ENCODE results near the gene POTEB. TPM values are rescaled to one million over a fixed set of nuclear protein-coding genes. Genes with fewer than 3 reads are reported as not detected.
"Not testable (repeated sequence)": the region's sequence is repeated elsewhere in the genome, so short reads cannot be mapped to it uniquely, and the experiment has no call there.

The POTEB gene
- polyA plus RNA-seq (2013, experiment 1 of 2; ENCODE audit: insufficient read length) = not detected
- not detected for polyA plus RNA-seq (2013, experiment 2 of 2; ENCODE audit: insufficient read length)

- not testable (repeated sequence) for DNase-seq
Measured at GRCh38 chr15:21877635-21878034, at the start of gene POTEB. Gene POTEB (minus strand): TSS chr15:21877735. CDS start chr15:21877246, 489 bp downstream.

GRCh38 chr15:21890955-21891354 is 13.4 kb upstream of the POTEB start:
- not testable (repeated sequence) for DNase-seq

DNA sequence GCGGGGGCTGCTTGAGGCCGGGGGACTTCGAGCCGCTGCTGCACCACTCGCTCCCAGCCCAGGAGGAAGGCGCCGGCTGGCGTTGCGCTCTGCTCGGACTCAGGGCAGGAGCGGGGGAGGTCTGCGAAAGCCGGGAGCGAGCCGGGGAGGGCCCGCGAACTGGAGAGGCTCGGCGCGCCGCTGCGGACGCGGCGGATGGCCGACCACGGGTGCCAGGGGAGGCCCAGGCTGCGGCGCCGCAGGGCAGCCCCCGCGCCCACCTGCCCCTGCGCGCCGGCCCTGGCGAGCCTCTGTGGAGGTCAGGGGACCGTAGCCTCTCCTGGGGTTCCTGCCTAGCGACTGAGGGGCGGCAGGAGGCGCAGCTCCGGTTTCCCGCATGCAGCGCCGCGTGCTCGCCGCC is 12.0 kb upstream of the POTEB start:
- DNase-seq = not testable (repeated sequence)

GRCh38 chr15:21838831-21839230 is 38.7 kb downstream of the POTEB start:
- DNase-seq = not testable (repeated sequence)
